ENCODE measurements around the gene COX7B.
"Not testable (repeated sequence)": the region's sequence is repeated elsewhere in the genome, so short reads cannot be mapped to it uniquely, and the experiment has no call there.

The COX7B gene

DNA sequence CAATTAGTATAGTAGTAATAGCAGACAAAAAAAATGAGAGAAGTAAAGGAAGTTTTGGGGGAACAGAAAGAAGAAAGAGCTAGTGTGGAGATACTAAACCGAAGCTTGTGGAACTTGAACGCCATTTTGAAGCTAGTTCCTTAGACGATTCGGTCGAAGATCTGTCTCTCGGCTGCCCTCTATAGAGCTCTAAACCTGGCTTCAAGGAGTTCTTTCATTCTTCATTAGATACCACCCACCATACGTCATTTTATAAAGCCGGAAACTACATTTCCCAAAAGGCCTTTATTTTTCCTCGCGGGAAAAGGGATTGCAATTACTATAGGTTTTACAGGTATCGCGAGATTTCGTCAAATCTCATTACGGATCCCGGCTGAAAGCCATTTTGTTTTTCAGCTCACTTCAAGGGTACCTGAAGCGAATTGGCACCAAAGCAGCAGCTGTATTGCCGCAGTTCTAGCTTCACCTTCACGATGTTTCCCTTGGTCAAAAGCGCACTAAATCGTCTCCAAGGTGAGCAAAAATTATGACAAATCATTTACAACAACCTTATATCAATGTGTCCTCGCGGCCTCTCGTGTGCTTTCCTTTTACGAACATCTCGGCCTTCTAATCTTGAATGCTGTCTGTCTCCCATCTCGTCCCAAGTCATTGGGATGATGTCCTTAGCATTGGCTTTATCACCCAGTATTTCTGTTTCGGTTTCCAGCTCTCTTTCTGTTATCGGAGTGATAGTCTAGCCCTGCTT is at the start of gene COX7B:
COX7B (plus strand) TSS at position 388 of the 748 bp plus-strand sequence; CDS start at position 474, 86 bp downstream.
- DNase-seq: peak; percentile 83

GRCh38 chrX:77875372-77875771 is 23.9 kb upstream of the COX7B start:
- DNase-seq: no peak

- DNase-seq: not testable (repeated sequence)
These were observed 17.9 kb upstream of the COX7B start for GRCh38 chrX:77881418-77881817.

- DNase-seq: no peak
These were observed 6.4 kb upstream of the COX7B start for GRCh38 chrX:77892887-77893286.

GRCh38 chrX:77893713-77894112 is 5.6 kb upstream of the COX7B start:
- no peak for DNase-seq

- DNase-seq: peak; percentile 97
These were observed 4.1 kb upstream of the COX7B start, which contains the start of gene MAGT1 for GRCh38 chrX:77894921-77895886. MAGT1 (minus strand) TSS chrX:77895435; CDS start chrX:77895410, 25 bp downstream.

- no peak for DNase-seq
These were observed 1.4 kb downstream of the COX7B start for GRCh38 chrX:77900688-77901087.

DNA sequence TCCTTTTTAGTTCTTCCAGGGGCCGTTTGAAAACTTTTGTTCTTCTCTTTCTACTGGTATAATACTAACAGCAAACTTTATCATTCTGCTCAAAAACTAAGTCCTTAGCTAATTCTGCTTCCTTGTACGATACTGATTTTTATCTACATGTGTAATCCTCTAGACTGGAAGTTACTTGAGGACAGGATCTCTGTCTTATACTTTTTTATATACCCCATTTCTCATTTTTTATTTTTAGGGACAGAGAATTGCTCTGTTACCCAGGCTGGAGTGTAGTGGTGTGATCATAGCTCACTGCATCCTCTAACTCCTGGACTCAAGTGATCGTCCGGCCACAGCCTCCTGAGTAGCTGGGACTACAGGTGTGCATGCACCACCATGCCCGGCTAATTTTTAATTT is 2.2 kb downstream of the COX7B start:
- no peak for DNase-seq

DNA sequence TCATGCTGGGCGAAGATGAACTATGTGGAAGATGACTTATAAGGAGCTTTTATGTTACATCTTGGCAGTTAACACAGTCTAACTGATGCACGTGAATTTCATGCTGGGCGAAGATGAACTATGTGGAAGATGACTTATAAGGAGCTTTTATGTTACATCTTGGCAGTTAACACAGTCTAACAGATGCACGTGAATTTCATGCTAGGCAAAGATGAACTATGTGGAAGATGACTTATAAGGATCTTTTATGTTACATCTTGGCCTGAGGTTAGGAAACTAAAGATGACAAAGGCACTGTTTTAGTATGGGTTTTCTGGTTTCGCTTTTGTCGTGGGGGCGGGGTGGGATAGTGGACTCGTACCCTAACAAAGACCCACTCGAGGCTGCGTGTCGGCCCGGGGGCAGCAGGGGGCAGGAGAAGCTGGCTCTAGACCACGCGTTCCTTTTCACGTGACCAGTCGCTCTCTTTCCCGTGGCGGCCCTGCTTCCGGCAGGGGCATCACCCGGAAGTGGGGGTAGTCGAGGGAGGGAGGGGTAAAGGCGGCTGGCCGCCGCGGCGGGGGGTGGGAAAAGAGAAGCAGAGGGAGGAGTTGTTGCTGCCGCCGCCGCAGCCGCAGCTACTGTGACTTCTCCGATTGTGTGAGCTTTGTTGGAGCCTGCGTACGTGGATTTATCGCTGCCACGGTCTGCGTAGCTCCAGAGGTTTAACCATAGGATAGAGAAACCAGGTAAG is 11.0 kb downstream of the COX7B start, which contains the start of gene ATP7A:
ATP7A (plus strand) TSS at position 586 of the 733 bp plus-strand sequence. CDS start 60,949 bp downstream, outside the sequence.
- DNase-seq: peak; percentile 95

GRCh38 chrX:77917294-77917933 is 18.1 kb downstream of the COX7B start:
- DNase-seq: no peak

- no peak for DNase-seq
These were observed 19.3 kb downstream of the COX7B start for GRCh38 chrX:77918568-77918967.

DNA sequence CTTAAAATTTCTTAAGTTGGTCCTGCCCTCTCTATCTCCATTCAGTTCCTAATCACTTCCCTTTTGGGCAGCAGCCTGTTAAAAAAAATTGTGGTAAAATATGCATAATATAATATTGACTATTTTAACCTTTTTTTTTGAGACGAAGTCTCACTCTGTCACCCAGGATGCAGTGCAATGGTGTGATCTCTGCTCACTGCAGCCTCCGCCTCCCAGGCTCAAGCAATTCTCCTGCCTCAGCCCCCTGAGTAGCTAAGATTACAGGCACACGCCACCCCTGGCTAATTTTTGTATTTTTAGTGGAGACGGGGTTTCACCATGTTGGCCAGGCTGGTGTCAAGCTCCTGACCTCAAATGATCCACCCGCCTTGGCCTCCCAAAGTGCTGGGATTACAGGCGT is 20.1 kb downstream of the COX7B start:
- not testable (repeated sequence) for DNase-seq

- DNase-seq: no peak
These were observed 23.5 kb downstream of the COX7B start for GRCh38 chrX:77922787-77923186.

GRCh38 chrX:77924320-77924859 is 25.1 kb downstream of the COX7B start:
- DNase-seq: no peak

- no peak for DNase-seq
These were observed 26.5 kb downstream of the COX7B start for GRCh38 chrX:77925764-77926163.

- no peak for DNase-seq
These were observed 31.3 kb downstream of the COX7B start for GRCh38 chrX:77930581-77930980.

DNA sequence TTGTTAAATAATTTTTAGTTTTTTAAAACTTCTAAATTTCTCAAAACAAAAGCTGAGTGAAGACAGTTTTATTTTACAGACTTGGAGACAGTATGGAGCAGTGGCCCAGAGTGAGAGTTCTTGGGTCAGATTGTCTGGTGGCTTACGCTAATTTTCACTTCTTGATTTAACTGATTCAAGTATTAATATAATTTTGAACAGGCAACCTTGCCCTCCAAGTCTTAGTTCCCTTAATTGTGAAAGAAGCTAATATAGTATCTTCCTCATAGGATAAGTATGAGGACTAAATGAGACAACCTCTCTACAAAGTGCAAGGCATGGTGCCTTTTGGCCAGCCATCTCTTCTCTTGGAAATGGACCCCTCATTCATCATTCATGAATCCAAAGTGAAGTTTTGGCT is 36.6 kb downstream of the COX7B start:
- DNase-seq: no peak

GRCh38 chrX:77936299-77936698 is 37.0 kb downstream of the COX7B start:
- no peak for DNase-seq

- DNase-seq: no peak
These were observed 38.0 kb downstream of the COX7B start for GRCh38 chrX:77937291-77937690.

- DNase-seq: no peak
These were observed 38.9 kb downstream of the COX7B start for GRCh38 chrX:77938083-77938680.

DNA sequence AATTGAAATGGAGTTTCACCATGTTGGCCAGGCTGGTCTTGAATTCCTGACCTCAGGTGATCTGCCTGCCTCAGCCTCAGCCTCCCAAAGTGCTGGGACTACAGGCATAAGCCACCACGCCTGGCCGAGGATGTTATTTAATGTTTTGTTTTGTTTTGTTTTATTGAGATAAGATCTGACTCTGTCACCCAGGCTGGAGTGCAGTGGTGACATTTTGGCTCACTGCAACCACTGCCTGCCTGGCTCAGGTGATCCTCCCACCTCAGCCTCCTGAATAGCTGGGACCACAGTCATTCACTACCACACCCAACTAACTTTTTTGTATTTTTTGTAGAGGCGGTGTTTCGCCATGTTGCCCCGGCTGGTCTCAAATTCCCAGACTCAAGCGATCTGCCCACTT is 45.8 kb downstream of the COX7B start:
- not testable (repeated sequence) for DNase-seq

Data from CD4-positive, alpha-beta T cell treated with Interleukin-15 for 1 hour (primary cell).